ENCODE measurements around the gene SREK1IP1. TPM values are rescaled to one million over a fixed set of nuclear protein-coding genes. Genes with fewer than 3 reads are reported as not detected.

SREK1IP1 gene
- total RNA-seq, 1 experiment from 2014 or later = 25.5 TPM

- TF ChIP-seq CBX3 (IDR thresholded peaks at IDR 0.05; ENCODE audit: low read depth) = no peak
- TF ChIP-seq EZH2phosphoT487 (IDR thresholded peaks at IDR 0.05; ENCODE audit: borderline replicate concordance) = no peak
- TF ChIP-seq CTCF (IDR thresholded peaks at IDR 0.05 in 2 of 3, conservative IDR thresholded peaks at IDR 0.05 in 1 of 3; ENCODE audit: borderline replicate concordance in 1 of 3, insufficient read depth in 1 of 3, low read depth in 2 of 3, low read length in 2 of 3) = no peak
- no peak for TF ChIP-seq FOSL1 (IDR thresholded peaks at IDR 0.05; ENCODE audit: low read depth)
These were observed 32.4 kb upstream of the SREK1IP1 start (continued) for GRCh38 chr5:64800926-64801325.

DNA sequence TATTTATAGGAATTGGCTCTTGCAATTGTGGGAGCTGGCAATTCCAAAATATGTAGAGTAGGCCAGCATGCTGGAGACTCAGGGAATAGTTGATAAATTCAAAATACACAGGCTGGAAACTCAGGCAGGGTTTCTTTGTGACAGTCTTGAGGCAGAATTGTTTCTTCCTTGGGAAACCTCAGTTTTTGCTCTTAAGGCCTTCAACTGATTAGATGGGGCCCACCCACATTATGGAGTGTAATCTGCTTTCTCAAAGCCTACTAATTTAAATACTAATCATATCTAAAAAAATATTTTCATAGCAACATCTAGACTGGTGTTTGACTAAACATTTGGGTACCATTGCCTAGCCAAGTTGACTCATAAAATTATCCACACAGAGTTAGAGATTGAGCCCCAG lies 27.8 kb upstream of the SREK1IP1 start:
- no peak for DNase-seq (ENCODE audit: low read depth, low spot score)

More for the DNA sequence above, 27.8 kb upstream of the SREK1IP1 start:
- H3K27me3 ChIP-seq (ENCODE audit: insufficient read depth, low read length) = no peaks in the 10 kb centered on the region
- no peak overlapping the region for H3K4me2 ChIP-seq (ENCODE audit: low read length)
- no peaks in the 10 kb centered on the region for H3K4me1 ChIP-seq (ENCODE audit: control insufficient read depth in 1 of 2, insufficient read depth in 2 of 2, low read length in 2 of 2)
- no peaks in the 10 kb centered on the region for H3K36me3 ChIP-seq (ENCODE audit: control insufficient read depth in 1 of 2, insufficient read depth in 2 of 2, low read length in 2 of 2)
- BruUV-seq (replicated peaks) = no TSS peak
- ChIA-PET POLR2A (no interaction called here), CTCF (no interaction called here), RAD21 (ENCODE audit: low non-redundant PET in 1 of 2, low total read pairs in 2 of 2, uncharacterized antibody in 2 of 2, unreplicated experiment in 2 of 2) (no interaction called here)
- no peak overlapping the region for H3K4me3 ChIP-seq (replicated peaks in 1 of 2; ENCODE audit: low read depth in 1 of 2, low read length in 2 of 2)
- H3K9me2 ChIP-seq (ENCODE audit: insufficient read depth) = no peaks in the 10 kb centered on the region
- TF ChIP-seq POLR2A (IDR thresholded peaks at IDR 0.05; ENCODE audit: borderline replicate concordance, extremely low read depth, insufficient read depth, insufficient read length) (no peak), EGR1 (IDR thresholded peaks at IDR 0.05; ENCODE audit: low read depth) (no peak), SIN3A (IDR thresholded peaks at IDR 0.05; ENCODE audit: low read depth) (no peak), ATF3 (IDR thresholded peaks at IDR 0.05) (no peak), ELF1 (IDR thresholded peaks at IDR 0.05; ENCODE audit: borderline replicate concordance, low read depth) (no peak), FOSL1 (IDR thresholded peaks at IDR 0.05; ENCODE audit: low read depth) (no peak), RAD21 (IDR thresholded peaks at IDR 0.05; ENCODE audit: low read depth) (no peak), ZNF274 (IDR thresholded peaks at IDR 0.05; ENCODE audit: low read depth, low read length) (no peak), EZH2phosphoT487 (IDR thresholded peaks at IDR 0.05; ENCODE audit: borderline replicate concordance) (no peak), ZBTB33 (IDR thresholded peaks at IDR 0.05; ENCODE audit: extremely low read depth, insufficient replicate concordance, low read length) (no peak), CTCF (IDR thresholded peaks at IDR 0.05 in 2 of 3, conservative IDR thresholded peaks at IDR 0.05 in 1 of 3; ENCODE audit: borderline replicate concordance in 1 of 3, insufficient read depth in 1 of 3, low read depth in 2 of 3, low read length in 2 of 3) (no peak), ZFX (IDR thresholded peaks at IDR 0.05) (no peak), JUND (IDR thresholded peaks at IDR 0.05) (no peak)
- ATAC-seq = no peak
- H3K9me3 ChIP-seq (ENCODE audit: control insufficient read depth in 1 of 2, insufficient read depth in 1 of 2, low read depth in 1 of 2, low read length in 2 of 2) = no peaks in the 10 kb centered on the region
- H3K9ac ChIP-seq (ENCODE audit: low read length) = no peak overlapping the region
- intact Hi-C loops (cut with micrococcal nuclease) = no loop called here
- H4K20me1 ChIP-seq (ENCODE audit: insufficient read depth) = no peaks in the 10 kb centered on the region
- H3K79me2 ChIP-seq (ENCODE audit: insufficient read depth, low read length) = no peaks in the 10 kb centered on the region
- H3K27ac ChIP-seq (ENCODE audit: low read depth, low read length) = no peak overlapping the region
- H2AFZ ChIP-seq (ENCODE audit: low read depth, low read length, poor library complexity, severe bottlenecking) = no peak overlapping the region
